Ovary (tissue), 9 donors: ENCODE data around the gene CAMK2N1. TPM values are rescaled to one million over a fixed set of nuclear protein-coding genes. Genes with fewer than 3 reads are reported as not detected.

Experiments
- DNase-seq, 5 donors: peaks; one replicate each; pipeline ENCODE4 v3.0.0-alpha.2; 2019 to 2020
- H3K27ac ChIP-seq, 2 donors: fragments of 200-600 bp; one replicate each; pipeline versions ENCODE4 v1.5.1 to v1.8.0; 2019 to 2022
- H3K27me3 ChIP-seq: fragments of 200-600 bp; one replicate; pipeline ENCODE4 v1.8.0; 2022
- H3K36me3 ChIP-seq: fragments of 200-600 bp; sonication (generic); one replicate; pipeline ENCODE4 v1.5.1; 2019
- H3K4me1 ChIP-seq: one replicate; pipeline ENCODE4 v1.8.1; 2013; ENCODE audit warnings: mild to moderate bottlenecking, moderate library complexity; ENCODE audit not compliant: insufficient read depth
- H3K4me3 ChIP-seq: fragments of 200-600 bp; sonication (generic); one replicate; pipeline ENCODE4 v1.5.1; 2017
- H3K9me3 ChIP-seq, 2 donors: fragments of 200-600 bp in 1 of 2; sonication (generic) in 1 of 2; one replicate each; pipeline versions ENCODE4 v1.5.1 to v1.8.1; 2013 to 2019; ENCODE audit warnings: mild to moderate bottlenecking in 1 of 2, moderate library complexity in 1 of 2
- EP300 ChIP-seq: sonication (generic); formaldehyde crosslinking; IDR thresholded peaks from one replicate; pipeline ENCODE4 v1.6.1; 2017; ENCODE audit warnings: antibody characterized with exemption
- POLR2A ChIP-seq: fragments of 450-650 bp; IDR thresholded peaks from one replicate; pipeline ENCODE4 v1.6.1; 2017; ENCODE audit warnings: antibody characterized with exemption, mild to moderate bottlenecking, moderate library complexity
- WGBS, 3 donors: extraction: QIAGEN DNeasy Blood & Tissue Kit in 1 of 3; methylation state at CpG; one replicate each; pipeline versions ENCODE4 v1.1.5 to v1.1.7; 2013 to 2017; 5-methylcytosine and 5-hydroxymethylcytosine counted together
- intact Hi-C, 4 donors: fragments of 100-400 bp; cut with DNase I; formaldehyde crosslinking; loops; one replicate each; pipeline versions ENCODE4 v1.11.0 to v1.15.1; 2022 to 2023
- polyA plus RNA-seq, 2 donors: library from polyadenylated mRNA; stranded (reverse); fragments of 200-250 nt in 1 of 2; fragments of 350-450 nt in 1 of 2; fragmentation: Illumina TruSeq in 1 of 2; extraction: RNeasy Lipid Tissue Mini Kit (QIAGEN cat#74804) in 1 of 2; gene quantifications; one replicate each; pipeline ENCODE4 v1.2.3, GENCODE V29; 2013 to 2014
- total RNA-seq, 7 donors: library from RNA; depleted of rRNA in 2 of 7; stranded (reverse); fragments of >200 nt in 2 of 7; fragmentation: NEBNext Ultra II Directional in 3 of 7; extraction: Animal tissue kit (Norgen Biotek cat#: 25700) in 3 of 7; gene quantifications; one replicate each; pipeline versions ENCODE4 v1.1.0 to v1.2.4, GENCODE V29; 2016 to 2023
- TF ChIP-seq, protein P1 (sequence below), 3 donors: fragments of 450-650 bp in 2 of 3; fragments of 200-600 bp in 1 of 3; IDR thresholded peaks; one replicate each; pipeline versions ENCODE4 v1.5.1 to v1.8.0; 2016 to 2022; ENCODE audit warnings: antibody characterized with exemption in 3 of 3, mild to moderate bottlenecking in 1 of 3
- donor health status: DM: no; HTN: no; CAD: no; lungs with moderate emphysema.
- donor health status: DM: no; HTN: no; CAD: no.
- donor health status: Bipolar disorder and iron deficiency.
- donor health status: DM: yes; HTN: yes; CAD: no.
- donor health status: DM: no; HTN: no; CAD: no.
- donor health status: DM: yes; HTN: yes; CAD: no.

The CAMK2N1 gene
- total and polyA plus RNA-seq, 9 donors = 11.3 to 95.9 (median 35.2) TPM

DNA sequence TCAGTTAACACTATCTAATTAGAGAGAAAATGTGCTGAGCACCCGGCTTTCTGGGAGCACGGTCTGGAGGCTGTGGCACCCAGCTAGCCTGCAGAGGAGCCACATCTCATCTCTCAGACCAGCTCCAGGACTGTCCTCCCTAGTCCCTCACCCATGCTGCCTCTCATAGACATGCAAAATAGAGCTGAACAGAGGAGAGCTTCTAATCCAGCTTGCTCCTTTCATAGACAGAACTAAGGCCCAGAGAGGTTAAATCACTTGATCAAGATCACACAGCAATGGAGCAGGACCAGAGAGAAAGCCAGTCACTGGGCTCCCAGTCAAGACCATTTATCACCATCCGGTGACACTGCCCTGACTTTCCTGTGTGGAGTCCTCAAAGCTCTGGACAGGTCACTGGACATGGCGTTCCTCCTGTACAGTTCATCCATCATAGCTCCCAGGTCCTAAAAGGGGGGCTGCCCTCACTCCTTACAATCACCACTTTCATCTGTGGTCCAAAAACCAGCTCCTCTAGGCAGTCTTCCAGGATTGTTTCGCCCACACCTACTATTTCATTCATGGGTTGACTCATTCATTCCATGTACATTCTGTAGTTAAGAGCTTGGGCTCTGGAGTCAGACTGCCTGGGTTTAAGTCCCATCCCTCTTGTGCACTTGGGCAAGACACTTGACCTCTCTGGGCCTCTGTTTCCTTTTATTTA is 8.8 kb upstream of the CAMK2N1 start:
- intact Hi-C loops = loop anchor here (5.0 to 10.0 kb wide), 7 partner anchors 120 to 580 kb away; partner anchors contain the start of gene PLA2G2E (in 1 of the 4)
- 48 to 56% (median 53%) methylated on average over 5 of the region's 5 CpGs for WGBS, 3 donors
- Histone ChIP-seq H3K36me3 (no peaks in the 10 kb centered on the region), H3K4me1 (no peaks in the 10 kb centered on the region), H3K9me3 (no peaks in the 10 kb centered on the region), H3K27ac (no peak overlapping the region), H3K27me3 (no peaks in the 10 kb centered on the region), H3K4me3 (no peak overlapping the region)
- TF ChIP-seq POLR2A (no peak), EP300 (no peak)
- TF ChIP-seq, protein P1, sequence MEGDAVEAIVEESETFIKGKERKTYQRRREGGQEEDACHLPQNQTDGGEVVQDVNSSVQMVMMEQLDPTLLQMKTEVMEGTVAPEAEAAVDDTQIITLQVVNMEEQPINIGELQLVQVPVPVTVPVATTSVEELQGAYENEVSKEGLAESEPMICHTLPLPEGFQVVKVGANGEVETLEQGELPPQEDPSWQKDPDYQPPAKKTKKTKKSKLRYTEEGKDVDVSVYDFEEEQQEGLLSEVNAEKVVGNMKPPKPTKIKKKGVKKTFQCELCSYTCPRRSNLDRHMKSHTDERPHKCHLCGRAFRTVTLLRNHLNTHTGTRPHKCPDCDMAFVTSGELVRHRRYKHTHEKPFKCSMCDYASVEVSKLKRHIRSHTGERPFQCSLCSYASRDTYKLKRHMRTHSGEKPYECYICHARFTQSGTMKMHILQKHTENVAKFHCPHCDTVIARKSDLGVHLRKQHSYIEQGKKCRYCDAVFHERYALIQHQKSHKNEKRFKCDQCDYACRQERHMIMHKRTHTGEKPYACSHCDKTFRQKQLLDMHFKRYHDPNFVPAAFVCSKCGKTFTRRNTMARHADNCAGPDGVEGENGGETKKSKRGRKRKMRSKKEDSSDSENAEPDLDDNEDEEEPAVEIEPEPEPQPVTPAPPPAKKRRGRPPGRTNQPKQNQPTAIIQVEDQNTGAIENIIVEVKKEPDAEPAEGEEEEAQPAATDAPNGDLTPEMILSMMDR (IDR thresholded peaks at IDR 0.05) = no peak
- DNase-seq = no peak

DNA sequence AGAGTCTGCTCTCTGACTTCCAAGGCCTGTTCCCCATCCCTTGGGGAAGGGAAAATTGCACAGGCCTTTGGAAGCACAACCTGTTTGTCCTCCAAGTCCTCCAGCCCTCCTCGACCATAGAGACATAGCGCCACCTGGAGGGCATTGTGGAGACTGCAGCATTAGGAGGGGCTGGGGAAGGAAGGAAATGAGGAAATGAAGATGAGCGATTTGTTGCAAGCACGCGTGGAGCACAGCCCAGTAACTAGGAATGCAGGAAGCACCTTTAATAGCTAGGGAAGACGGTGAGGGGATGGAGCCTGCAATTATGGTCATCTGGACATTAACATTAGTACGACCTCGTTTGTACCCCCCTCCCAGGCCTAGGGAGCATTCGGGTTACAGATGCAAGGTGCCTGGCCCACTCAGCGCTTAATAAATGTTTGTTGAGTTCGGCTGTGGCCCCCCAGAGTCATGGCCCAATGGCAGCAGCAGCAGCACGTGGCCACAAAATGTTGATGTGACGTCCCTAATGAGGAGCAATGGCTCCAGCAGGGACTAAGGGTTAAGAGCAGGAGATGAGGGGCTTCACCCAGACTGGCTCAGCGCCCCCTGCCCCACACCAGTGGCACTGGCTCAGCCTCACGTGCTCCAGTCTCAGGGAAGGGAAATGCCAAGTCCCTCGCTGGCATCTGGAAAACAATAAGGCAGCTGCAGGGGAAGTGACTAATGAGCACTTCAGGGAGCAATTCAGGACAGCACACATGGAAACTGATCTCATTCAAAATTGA is 8.0 kb upstream of the CAMK2N1 start:
- Histone ChIP-seq H3K4me3 (no peak overlapping the region), H3K9me3 (no peaks in the 10 kb centered on the region), H3K36me3 (no peaks in the 10 kb centered on the region), H3K4me1 (no peaks in the 10 kb centered on the region), H3K27me3 (no peaks in the 10 kb centered on the region), H3K27ac (no peak overlapping the region)
- intact Hi-C loops = loop anchor here (5.0 to 10.0 kb wide), 7 partner anchors 119 to 579 kb away; partner anchors contain the start of gene PLA2G2E (in 1 of the 4)
- WGBS, 3 donors = 3 to 8% (median 4%) methylated on average over 16 of the region's 16 CpGs
- TF ChIP-seq, protein P1 (IDR thresholded peaks at IDR 0.05) = peak; percentile 88 to 98 (median 97)
- no peak for TF ChIP-seq EP300
- peak; percentile 77 to 91 (median 88) for DNase-seq

DNA sequence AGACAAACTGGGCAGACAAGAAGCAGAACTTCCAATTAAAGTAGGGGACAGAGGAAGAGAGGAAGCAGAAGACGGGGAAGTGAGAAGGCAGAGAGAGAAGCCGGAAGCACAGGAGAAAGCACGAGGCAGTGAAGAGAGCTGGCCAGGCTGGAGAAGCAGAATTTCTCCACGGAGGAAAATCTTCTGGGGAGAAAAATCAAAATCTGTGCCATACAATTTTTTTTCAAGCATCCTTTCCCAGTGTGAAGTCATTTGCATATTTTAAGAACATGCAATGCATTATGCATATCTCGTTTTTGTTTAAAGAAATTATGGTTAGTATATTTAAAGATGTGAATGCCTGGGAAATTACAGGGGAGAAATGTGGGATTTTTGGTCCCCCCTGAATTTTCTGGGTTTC is 7.3 kb upstream of the CAMK2N1 start:
- Histone ChIP-seq H3K27me3 (no peaks in the 10 kb centered on the region), H3K9me3 (no peaks in the 10 kb centered on the region), H3K27ac (no peak overlapping the region), H3K4me1 (no peaks in the 10 kb centered on the region), H3K4me3 (no peak overlapping the region), H3K36me3 (no peaks in the 10 kb centered on the region)
- intact Hi-C loops = loop anchor here (5.0 to 10.0 kb wide), 7 partner anchors 119 to 579 kb away; partner anchors contain the start of gene PLA2G2E (in 1 of the 4)
- no peak for DNase-seq
- no peak for TF ChIP-seq EP300
- TF ChIP-seq POLR2A = no peak
- TF ChIP-seq, protein P1 (IDR thresholded peaks at IDR 0.05) = no peak
- WGBS, 3 donors = 46 to 54% (median 53%) methylated on average over 5 of the region's 5 CpGs

DNA sequence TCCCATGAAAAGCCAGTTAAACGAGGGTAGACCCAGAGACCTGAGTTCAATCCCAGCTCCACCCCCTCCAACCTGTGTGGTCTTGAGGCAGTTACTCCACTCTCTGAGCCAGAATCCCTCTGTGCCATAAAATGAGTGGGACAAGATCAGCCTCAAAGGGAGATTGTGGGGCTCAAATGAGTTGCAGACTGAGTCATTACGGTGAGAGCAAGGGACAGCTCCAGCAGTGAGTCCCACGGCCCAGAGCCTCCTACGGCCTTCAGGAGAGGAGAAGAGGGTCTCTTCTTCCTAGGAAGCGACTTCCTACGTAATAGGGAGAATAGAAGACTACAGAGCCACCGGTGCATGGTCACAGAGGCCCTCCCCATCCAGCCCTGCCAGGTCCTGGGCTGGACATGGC is 6.7 kb upstream of the CAMK2N1 start:
- intact Hi-C loops = loop anchor here (5.0 to 10.0 kb wide), 7 partner anchors 118 to 578 kb away; partner anchors contain the start of gene PLA2G2E (in 1 of the 4)
- WGBS, 3 donors = 75 to 82% (median 79%) methylated on average over 7 of the region's 7 CpGs
- Histone ChIP-seq H3K4me3 (no peak overlapping the region), H3K4me1 (no peaks in the 10 kb centered on the region), H3K9me3 (no peaks in the 10 kb centered on the region), H3K27ac (no peak overlapping the region), H3K36me3 (no peaks in the 10 kb centered on the region), H3K27me3 (no peaks in the 10 kb centered on the region)
- TF ChIP-seq, protein P1 (IDR thresholded peaks at IDR 0.05) = no peak
- TF ChIP-seq POLR2A (no peak), EP300 (no peak)
- DNase-seq = no peak
